ENCODE measurements around the gene TNN.
A peak's percentile ranks its signal among the peaks of the same experiment; 100 is the strongest.

The TNN gene

DNA sequence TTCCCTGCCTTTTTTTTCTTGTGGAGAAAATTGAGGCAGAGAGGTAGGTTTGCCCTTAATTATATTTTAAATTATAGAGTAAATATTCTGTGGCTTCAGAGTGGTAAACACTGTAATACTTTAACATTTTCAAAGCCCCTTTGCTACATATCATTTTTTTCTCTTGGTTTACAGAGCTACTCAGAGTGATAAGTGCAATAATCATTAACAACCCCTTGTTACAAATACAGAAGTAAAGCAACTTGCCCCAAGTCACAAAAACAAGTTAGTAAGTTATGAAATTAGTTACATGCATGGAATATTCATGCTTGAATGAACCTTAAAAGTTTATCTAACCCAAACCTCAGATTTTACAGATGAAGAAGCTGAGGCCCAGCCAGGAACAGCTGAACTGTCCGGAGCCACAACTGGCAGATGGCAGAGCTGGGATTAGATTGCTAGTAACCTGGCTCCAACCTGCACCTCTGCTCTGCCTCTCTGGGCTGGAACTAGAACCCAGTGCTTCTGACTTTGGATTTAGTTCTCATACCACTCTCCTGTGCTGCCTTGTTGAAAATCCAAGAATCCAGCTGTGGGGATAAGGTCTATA lies 48.7 kb downstream of the TNN start:
- DNase-seq: no peak

DNA sequence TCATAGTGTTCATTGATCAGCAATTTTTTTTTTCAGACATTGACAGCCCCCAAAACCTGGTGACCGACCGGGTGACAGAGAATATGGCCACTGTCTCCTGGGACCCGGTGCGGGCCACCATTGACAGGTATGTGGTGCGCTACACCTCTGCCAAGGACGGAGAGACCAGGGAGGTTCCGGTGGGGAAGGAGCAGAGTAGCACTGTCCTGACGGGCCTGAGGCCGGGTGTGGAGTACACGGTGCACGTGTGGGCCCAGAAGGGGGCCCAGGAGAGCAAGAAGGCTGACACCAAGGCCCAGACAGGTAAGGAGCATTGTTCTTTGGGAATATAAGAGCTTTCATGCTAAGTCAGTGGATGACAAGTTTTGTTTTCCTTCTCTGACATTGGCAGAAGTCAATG lies 49.3 kb downstream of the TNN start:
- no peak for DNase-seq

DNA sequence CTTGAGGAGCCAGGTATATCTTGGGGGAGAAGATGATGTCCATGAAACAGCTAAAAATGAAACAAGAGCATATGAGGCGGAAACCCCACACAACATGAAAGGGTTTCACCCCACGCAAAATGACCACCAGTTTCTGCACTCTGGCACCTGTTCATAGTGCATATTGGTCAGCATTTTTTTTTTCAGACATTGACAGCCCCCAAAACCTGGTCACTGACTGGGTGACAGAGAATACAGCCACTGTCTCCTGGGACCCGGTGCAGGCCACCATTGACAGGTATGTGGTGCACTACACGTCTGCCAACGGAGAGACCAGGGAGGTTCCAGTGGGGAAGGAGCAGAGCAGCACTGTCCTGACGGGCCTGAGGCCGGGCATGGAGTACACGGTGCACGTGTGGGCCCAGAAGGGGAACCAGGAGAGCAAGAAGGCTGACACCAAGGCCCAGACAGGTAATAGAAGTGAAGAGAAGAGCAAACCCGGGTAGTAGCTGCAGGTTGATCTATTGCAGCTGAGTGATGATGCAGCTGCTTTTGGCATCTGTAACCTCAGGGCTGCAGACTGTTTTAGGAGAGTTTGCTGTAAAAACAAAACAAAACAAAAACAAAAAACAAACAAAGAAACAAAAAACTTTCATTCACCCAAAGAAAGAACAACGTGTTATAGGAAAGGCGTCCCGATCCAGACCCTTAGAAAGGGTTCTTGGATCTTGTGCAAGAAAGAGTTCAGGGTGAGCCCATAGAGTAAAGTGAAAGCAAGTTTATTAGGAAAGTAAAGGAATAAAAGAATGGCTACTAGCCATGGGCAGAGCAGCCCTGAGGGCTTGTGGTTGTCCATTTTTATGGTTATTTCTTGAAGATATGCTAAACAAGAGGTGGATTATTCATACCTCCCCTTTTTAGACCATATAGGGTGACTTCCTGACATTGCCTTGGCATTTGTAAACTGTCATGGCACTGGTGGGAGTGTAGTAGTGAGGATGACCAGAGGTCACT lies 51.0 kb downstream of the TNN start:
- DNase-seq: no peak

DNA sequence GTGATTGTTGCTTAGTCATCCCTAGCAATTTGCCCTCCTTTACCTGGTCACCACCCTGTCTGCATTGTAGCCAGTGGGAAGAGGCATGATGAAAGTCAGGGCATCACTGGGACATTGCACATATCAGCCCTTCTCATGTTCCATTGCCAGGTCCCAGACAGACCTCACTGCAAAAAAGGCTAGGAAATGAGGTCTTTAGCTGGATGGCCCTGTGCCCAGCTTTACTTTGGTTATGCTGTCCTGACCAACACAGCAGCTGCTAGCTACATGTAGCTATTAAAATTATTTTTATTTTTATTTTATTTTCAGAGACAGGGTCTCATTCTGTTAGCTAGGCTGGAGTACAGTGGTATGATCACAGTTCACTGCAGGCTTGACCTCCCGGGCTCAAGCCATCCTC lies 52.9 kb downstream of the TNN start:
- no peak for DNase-seq

DNA sequence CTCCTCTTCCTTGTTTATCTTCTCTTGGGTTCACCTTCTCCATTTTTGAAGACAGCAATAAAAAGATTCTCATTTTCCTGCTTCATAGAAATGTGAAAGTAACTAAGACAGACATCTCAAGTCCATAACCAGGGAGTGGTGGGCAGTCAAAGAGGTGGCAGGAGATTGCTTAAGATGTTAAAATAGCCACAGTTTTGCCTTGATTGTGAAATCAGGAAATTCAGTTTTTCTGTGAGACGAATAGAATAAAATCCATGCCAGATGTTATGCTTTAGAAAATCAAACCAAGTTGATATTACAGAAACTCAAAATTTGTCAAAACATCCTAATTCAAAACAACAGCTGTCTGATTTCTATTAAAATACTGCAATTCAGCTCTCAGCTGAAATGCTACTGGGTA lies 57.2 kb downstream of the TNN start:
- no peak for DNase-seq

DNA sequence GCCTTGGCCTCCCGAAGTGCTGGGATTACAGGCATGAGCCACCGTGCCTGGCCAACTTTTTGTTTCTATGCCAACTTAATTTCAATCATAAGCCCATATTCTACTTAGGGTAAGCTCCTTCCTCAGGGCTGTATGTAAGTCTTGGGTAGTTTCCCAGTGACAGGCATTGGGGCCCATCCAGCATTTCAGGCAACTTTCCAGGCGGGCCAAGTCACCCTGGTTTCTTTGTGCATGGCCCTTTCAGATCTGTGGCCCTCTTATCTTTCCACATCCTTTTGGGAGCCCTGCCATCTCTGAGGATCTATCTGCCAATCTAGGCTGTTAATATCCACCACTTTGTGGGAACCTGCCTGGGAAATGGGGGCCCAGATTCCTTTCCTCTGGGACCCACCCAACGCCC lies 58.7 kb downstream of the TNN start:
- DNase-seq: no peak

DNA sequence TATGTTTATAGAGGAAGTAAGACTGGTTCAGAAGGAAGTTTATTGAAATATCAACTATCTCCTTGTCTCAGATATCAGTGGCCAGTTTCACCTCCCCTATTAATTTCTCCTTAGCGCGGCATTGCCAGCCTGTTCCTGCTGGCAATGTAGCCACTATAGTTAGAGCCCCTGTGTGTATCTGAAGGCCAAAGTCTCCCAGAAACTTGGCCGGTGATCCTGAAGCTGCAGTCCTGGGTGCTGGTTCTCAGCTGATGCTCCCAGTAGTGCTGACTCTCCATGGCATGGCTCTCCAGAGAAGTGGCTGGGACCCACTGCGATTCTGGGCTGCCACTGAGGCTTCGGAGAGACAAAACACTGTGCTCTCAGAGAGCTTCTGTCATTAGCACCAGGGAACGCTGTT lies 59.9 kb downstream of the TNN start:
- DNase-seq: no peak

DNA sequence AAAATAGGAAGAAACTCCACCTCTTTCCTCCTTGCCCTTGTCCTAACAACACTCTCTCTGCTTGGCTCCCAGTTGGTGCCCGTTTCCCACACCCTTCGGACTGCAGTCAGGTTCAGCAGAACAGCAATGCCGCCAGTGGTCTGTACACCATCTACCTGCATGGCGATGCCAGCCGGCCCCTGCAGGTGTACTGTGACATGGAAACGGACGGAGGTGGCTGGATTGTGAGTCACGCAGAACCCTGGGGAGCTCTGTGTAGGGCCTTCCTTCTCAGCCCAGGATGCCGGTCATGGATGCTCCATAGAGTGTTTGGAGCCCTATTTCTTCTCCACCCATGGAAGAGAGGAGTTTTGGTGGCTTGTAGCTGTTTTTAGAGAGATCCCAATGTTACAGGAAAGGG lies 60.9 kb downstream of the TNN start:
- no peak for DNase-seq

DNA sequence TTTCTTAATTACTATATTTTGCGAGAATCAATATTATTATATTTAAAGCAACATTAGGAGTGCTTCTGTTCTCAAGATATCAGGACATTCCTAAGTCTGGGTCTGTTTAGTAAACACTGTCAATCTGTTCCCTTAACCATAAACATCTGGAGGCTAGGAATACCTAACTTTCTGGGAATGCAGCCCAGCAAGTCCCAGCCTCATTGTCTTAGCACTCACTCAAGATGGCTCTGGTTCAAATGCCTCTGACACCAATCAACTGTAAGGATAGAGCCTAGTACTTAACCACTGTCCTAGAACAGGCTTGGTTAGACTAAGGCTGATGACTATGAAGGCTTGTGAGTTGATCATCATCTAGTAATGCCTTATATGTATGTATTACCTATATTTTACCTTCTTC lies 61.5 kb downstream of the TNN start:
- DNase-seq: no peak

DNA sequence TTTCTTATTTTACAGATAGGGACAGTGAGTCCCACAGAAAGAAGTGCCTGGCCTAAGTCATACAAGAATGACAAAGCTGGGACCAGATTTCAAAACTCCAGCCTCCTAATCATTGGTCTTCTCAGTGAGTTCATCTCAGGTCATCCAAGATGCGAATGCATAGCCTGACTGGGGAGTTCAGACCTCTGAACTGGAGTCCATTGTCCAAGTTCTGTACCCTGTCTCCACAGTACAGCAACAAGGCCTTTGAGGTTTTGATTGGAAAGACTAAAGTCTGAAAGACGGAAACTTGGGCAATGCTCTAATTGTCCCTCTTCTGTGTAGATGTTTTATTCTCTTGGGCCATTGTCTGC lies 62.0 kb downstream of the TNN start:
- no peak for DNase-seq

DNA sequence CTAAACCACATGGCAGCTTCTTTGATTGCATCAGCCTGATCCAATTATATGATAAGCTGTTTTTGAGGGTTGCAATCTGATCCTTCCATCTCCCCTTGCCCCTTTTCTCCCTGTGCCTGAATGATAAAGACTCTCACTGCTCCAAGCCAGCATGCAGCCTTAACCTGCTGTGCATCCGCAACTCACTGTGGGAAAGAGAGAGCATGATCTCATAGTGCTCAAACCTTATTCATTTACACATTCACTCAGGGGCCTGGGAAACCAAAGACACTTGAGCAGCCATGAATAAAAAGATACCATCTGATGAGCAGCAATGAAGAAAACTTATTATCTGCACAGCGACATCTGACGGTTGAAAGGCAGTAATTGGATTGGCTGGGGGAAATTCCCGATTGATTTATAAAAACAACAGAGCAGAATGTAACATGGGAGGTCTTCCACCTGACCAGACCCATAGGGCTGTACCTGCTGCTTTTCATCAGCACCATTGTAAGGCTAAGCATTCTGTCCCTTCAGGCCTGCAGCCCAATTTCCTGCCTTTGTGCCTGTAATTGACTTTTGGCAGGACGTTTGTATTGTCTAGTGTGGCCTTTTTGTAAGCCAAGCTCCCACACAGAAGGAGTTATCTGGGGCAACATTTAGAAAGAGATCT lies 62.5 kb downstream of the TNN start:
- no peak for DNase-seq

DNA sequence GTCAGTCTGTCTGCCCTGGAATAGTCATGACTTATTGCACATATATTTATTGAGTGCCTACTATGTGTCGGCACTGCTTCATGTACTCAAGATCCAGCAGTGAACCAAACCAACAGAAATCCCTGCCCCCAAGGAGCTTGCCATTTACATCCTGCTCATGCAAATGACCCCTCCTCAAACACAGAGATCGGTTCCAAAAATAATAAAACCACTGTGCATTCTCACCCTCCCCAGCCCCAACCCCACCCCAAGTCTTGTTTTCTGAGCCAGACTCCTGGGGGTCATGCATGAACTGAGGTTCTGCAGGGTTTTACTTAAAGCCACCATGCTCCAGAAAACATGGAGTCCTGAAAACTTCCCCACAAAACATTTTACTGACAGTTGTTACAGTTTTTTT lies 63.0 kb downstream of the TNN start:
- no peak for DNase-seq

DNA sequence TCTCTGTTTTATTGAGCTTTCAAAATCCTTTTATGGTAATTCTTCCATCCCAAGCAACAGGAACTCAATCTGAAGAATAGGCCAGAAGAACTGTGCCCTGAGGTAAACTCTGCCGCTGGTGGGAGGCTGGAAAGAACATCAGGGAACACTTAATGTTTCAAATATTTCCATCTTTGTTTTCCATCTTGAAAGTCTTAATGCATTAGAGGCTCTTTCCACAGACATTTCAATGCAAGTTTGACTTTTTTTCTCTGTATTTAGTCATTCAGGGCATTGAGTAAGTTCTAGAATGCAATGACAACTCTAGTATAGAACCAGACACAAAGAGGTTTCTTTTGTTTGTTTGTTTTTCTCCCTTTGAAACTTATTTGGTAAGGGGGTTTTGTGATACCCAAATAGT lies 63.5 kb downstream of the TNN start:
- DNase-seq: no peak

DNA sequence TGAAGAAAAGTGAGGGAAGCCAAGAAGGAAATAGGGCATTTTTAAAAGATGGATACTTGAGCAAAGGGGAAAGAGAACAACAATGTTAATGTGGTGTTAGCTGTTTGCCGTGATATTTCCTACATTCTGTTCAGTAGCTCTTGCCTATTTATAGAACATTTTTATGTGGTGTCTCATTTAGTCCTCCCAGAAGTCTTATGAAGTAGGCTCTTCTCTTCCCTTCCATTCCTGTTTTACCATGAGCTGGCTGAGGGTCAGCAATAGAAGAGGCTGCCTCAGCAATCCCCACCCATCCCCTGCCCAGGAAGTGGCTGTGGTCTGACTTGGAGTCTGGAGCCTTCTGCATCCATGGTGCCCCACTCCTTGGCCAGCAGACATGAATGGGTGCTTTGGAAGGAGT lies 64.8 kb downstream of the TNN start:
- no peak for DNase-seq

DNA sequence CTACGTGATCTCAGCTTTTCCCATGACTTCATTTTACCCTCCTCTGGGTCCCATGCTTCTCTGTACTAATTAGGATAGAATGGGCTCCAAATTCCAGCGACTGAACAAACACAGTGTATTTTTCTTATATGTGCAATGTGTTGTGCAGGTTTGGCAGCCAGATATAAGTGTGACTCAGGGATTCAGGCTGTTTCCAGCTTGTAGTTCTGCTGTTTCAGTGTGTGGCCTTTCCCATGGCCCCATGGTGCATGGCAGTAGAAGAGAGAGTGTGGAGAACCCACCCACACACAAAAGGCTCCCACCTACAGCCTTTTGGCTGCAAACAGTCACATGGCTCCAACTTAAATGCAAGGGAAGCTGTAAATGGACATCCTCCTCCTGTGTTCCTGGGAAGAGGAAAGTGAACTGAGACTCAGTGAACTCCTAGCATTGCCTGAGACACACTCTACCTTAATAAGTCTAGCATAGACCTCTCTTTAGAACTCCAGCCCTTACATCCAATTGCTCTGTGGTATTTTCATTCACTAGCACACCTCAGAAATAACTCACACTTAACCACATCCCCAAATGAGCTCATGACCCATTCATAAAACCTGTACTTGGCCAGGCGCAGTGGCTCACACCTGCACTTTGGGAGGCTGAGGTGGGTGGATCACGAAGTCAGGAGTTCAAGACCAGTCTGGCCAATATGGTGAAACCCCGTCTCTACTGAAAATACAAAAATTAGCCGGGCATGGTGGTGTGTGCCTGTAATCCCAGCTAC lies 66.2 kb downstream of the TNN start:
- DNase-seq: no peak

DNA sequence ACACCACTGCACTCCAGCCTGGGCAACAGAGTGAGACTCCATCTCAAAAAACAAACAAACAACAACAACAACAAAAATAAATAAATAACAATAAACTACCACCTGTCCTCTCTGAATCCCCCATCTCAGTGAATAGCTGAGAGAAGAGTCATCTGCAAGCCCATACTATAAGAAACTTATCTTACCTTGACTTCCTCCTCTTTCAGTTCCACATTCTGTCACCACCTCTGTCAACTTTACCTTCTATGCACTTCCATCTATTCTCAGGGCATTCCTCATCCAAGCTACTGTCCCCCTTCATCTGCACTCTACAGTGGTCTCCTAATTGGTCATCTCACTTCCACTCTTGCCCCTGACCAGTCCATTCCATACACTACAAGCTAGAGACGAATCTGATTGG lies 66.9 kb downstream of the TNN start:
- DNase-seq: no peak

DNA sequence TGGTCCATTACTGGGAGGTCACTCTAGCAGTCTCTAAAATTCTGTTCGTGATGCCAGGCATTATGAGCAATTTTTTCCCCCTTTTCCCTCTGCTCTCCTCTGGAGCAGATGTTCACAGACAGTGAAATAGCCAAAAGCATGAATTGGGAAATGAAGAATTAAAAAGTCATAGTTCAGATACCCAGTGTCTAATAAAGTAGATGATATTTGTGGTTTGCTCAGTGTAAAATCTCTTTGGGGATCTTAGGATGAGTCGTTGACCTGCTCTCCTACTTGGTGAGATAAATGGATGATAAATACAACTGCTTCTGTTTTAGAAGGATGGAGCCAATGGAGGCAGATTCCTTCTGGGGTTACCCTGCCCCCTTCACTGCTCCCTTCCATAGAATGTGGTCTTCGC lies 68.6 kb downstream of the TNN start:
- no peak for DNase-seq

DNA sequence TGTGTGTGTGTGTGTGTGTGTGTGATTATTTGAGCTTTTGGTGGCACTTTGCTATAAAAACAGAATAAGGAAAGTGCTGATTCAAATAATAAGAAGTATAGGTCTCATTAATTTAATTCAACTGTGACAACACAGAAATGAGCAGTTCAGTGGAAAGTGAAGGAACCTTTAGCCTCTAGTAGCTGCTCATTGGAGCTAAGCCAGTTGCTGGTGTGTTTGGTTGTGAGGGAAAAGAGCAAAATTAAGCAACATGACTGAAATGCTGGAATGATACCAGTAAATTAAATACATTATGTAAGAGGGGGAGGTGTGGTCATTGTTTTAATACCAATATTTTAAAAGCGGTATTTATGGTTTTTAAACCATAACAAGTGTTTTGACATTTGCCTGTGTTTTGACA lies 69.7 kb downstream of the TNN start:
- DNase-seq: no peak

DNA sequence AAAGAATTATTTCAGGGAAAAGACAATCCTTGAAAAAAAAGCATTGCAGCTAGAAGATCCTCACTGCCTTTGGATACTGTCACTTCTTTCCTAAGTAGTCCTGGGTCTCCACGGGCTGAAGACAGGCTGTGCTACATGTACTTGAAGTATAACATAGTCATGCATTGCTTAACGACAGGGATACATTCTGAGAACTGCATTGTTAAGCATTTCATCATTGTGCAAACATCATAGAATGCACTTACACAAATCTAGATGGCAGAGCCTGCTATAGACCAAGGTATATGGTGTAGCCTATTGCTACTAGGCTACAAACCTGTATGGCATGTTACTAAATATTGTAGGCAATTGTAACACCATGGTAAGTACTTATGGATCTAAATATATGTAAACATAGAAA lies 70.9 kb downstream of the TNN start:
- peak; percentile 27 for DNase-seq

DNA sequence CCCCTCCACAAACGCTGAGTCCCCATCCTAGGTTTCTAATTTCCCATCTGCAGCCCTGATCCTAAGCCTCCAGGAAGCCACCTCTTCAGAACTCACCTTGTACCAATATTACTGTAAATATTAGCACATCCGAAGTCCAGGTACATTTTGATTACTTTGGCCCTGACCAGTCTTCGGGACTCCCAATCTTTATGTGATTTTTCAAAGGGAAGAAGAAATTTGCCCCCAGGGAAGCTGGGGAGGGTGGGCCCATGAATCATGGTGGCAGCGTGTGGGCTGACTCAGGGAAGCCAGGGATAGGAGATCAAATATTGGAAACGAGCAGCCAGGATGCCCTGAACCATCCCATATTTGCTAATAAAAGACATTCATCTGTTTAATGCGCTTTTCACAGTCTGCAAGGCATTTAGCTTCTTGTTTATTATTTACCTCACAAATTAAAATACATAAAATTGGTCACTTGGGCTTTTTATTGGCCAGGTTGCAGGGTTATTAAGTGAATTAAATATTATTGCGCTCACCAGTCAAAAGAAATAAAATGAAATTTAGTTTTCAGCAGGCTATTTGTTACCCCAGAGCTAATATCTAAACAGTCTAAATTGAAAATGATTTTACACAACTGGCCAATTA lies 78.4 kb downstream of the TNN start:
- peak; percentile 19 for DNase-seq

DNA sequence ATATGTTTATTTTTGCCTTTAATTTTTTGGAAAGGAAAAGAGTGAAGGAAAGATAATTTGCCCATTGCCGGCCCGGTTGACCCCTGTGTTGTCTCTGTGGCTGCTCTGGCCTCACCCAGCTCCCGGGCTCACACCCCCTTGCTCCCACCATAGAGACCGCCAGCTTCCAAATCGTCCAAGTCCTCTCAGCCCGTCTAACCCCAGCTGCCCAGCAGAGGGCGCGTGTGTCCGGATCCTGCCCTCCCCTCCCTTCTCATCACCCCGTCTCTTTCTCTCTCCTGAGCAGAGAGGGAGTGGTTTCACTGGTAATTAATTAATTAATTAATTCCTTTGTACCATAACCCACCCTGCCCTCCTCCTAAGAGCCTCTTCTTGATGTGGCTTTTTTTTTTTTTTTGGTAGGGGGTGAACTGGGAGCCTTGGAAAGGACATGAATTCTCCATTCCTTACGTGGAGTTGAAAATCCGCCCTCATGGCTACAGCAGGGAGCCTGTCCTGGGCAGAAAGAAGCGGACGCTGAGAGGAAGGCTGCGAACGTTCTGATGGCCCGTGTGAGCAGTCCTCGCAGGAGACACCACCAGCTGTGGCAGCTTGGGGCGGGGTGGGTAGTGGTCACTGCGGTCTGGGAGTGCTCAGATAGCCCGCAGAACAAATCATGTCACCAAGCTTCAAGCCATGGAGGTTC lies 79.0 kb downstream of the TNN start:
- peak; percentile 83 for DNase-seq

DNA sequence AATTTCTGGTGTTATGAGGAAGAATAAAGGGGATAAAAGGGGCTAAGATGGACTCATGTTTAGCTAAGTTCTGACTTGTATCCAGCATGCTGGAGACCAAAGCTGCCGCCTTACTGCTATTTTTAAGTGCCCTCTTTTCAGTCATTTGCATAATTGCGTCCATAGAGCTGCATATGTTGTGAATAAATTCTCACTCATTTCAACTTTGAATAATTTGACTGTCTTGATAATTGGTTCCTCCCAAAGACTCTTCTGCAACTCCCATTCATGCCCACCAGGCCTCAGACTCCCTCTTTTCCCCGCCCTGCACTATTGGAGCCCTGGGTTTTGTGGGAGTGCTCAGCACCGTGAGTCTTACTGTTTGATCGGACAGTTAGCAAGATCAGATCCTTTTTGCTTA lies 79.9 kb downstream of the TNN start:
- DNase-seq: no peak
